Stimulated activated CD8-positive, alpha-beta memory T cell treated with anti-CD3 and anti-CD28 coated beads, Interleukin-12 subunit alpha, Interleukin-12 subunit beta, amount 100 ng/mL, for 4 hours (primary cell): Measurements from ENCODE around the gene CTNND2.

Experiments
- DNase-seq: peaks from one replicate; pipeline ENCODE4 v3.0.0-alpha.2; 2020; ENCODE audit warnings: low read depth

The CTNND2 gene

DNA sequence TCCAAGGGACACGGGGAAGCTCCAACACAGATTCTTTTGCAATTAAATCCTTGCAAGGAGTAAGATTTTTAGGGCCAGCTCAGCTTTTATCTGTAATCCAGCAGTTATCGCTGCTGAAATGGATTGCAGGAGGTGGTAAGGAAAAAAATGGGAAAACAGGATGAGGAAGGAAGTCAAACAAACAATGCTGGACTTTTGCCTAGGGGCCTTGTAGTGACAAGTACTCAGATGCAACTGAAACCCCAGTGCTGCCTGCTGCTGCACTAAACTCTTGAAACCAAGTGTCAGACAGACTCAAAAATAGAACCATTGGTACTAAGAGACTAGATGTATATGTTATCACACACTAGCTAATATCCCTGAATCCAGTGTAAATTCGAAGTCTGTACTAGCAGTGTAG, 309.2 kb downstream of the CTNND2 start:
- no peak for DNase-seq

DNA sequence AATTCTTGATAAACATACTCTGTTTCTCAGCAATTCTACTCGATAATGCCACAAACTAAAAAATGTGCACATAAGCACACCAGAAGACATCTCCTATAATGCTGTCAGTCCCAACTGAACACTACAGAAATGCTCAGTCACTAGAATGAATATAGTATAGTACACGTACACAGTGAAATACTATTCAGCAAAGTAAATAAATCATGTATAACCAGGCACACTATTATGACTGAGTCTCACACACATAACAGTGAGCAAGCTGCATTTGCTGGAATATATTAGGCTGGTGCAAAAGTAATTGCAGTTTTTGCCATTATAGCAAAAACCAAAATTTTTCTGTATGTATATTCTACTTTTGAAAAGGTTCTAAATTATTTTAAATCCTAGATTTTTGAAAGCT, 310.2 kb downstream of the CTNND2 start:
- no peak for DNase-seq

DNA sequence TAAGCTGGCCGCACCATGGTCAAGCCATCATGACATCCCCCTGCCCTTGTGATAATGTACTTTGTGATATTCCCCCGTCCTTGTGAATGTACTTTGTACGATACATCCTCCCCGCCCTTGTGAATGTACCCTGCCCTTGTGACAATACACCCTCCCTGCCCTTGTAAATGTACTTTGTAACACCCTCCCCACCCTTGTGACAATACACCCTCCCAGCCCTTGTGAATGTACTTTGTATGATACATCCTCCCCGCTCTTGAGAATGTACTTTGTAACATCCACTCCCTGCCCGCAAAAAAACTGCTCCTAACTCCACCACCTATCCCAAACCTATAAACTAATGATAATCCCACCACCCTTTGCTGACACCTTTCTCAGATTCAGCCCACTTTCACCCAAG, 313.8 kb downstream of the CTNND2 start:
- DNase-seq, result no peak

DNA sequence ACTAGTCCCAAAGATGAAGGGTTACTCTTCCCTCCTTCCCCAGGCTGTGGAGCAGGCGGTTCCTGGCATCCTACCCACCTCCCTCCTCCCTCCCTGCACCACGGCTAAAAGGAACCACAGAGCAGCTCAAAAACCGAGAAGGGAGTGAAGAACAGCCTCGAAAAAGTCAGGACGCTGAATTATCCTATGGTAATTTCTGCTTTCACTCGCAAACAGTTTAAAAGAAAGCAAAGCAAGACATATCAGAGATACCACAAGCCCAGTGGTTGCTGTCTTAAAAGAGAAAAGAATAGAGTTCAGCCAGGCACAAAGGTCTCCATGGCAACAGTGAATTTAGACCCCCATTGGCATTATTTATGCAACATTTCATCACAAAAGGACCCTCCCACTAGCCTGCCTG, 315.4 kb downstream of the CTNND2 start:
- DNase-seq, result no peak

DNA sequence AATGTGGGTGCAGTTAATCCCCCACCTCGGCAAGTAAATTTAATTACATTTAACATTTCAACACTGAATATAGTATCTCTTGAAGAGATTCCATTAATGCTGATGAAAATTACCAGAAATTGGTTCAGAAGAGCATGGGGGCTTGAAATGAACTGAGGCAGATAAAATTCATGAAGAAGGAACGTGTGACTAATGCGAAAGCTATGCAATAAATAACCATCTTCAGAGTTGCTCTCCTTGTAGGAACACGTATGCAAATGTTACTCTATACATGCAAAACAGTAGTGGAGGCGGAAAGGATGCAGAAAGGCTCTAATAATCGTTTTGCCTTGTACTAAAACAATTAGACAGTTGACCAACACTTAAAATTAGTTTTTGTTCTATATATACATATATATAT, 320.2 kb downstream of the CTNND2 start:
- no peak for DNase-seq

DNA sequence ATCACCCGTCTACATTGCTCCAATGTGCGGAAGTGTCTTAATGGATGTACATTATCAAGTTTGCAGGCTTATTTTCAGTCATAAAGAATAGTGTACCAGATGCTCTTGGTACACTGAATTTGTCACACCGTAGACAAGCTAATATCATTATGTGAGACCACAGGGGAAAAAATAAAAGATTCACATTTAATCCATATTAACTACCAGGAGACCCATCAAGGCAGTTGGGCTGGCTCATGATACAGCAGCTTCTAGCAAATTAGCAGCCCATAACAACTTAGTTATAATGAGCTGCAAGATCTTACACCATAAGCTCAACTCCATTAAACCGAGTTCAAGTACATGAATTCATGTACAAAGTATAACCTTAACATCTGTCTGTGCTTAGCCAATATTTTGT, 324.9 kb downstream of the CTNND2 start:
- no peak for DNase-seq

DNA sequence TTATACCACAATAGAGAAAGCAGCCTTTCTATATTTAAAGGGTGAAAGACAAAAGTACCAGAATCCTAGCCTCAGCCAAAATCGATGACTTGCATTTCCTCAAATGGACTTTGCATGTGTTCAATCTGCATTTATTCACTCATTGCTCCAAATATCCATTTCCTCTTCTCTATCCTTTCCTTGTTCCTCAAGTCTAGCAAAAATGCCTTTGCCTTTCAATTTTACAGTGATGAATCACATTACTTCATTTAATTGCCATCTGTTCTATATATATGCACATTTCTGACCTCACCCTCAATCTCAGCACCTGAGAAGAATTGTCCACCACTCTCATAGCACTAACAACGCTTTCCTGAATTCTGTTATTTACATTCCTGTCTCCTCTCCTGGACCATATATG, 329.5 kb downstream of the CTNND2 start:
- DNase-seq, result no peak

DNA sequence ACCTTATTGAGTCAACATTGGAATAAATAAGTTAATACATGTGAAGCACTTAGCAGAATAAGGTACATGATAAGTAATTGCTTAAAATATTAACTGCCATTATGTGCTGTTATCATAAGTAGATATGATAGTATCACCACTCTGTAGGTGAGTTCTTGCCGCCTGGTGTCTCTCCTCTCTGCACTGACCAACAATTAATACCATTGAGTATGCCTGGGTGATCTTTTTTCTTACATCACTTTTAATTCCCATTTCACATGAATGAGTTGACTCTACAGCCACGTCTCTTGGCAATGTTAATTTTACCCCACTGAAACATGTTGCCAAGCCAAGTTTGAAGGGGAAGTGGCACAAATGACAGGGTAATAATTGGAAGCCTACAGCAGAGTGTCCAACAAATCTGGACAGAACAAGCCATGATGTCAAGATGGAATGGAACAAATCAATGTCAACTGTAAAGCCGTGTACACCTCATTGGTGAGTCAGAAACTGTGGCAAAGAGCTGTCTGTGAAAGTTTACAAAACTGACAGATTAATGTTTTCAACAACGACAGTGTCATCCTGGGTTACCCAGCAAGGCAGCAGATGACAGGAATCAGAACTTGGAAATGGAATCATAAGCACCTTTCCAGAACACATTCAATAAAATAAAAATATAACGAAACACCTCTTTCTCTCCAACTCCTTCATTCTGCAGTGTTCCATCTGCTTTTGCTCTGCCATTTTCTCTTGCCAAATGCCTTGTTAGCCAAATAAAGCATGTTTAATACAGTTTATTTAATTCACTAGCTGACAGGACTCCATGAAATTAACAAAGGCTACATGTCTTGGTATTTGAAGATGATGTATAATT, 330.9 kb downstream of the CTNND2 start:
- DNase-seq, result no peak

DNA sequence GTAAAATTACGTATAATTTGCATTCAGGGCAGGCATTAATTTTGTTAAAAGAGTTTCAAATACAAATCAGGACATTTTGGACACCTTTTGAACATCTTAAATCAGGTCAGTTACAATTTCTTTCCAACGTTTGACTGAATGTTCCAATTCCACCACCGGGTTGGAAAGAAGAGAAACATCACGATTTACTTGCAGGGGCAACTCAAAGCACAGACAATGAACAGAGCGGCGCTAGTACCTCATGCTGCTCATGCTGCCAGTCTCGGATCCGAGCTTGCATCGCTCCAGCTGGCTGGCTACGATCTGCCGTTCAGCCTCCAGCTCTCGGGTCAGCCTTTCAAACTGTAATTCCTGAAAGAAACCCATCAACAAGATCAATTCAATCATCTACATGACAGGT, 339.5 kb downstream of the CTNND2 start:
- DNase-seq, result no peak

DNA sequence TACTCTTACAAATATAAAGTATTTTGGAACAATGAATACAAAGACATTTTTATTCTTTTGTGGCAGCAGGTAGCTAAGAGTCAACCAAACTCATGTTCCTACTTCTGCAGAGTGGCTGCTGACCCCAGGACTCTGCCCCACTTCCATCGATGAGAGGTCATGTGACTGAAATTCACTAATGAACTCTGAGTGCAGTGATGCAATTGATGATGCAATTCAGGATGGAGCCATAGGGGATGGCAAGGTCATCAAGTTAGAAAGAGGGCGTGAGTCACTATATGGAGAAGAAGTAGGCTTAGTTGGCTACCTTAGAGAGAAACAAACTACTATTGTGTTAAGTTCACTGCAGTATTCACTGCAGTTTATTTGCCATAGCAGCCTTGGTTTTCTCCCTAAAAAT, 340.4 kb downstream of the CTNND2 start:
- no peak for DNase-seq

DNA sequence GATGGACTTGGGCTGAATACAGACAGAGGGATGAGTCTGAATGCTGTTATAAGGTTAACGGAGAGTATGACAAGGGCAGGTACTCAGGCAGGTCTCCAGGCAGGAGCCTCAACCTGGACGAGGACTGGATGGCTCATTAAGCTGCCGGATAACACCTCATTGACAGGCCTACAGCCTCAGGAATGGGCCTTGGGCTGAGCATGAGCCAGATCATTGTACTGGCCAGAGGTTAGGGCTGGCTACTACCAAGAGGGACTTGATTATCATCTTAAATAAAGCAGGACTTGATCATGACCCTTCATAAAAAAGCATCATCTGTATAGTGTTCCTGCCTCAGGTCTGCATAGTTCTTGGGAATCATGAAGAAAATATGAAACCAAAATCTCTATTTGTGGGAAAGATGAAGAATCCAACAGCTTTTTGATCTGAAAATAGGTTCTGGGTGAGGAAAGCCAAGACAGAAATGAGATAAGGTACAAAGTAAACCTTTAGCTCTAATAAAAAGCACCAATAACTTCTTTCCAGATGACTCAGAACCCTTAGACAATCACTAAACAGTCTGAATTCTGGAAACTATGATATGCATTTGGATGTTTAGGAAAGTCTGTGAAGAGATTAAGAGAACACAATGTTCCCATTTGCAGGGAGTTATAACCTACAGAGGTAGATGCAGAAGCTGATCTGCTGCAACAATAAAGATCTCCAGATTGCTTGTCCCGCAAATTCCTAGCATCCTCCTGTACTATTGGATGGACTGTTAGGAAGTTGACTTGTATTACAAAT, 343.1 kb downstream of the CTNND2 start:
- no peak for DNase-seq

DNA sequence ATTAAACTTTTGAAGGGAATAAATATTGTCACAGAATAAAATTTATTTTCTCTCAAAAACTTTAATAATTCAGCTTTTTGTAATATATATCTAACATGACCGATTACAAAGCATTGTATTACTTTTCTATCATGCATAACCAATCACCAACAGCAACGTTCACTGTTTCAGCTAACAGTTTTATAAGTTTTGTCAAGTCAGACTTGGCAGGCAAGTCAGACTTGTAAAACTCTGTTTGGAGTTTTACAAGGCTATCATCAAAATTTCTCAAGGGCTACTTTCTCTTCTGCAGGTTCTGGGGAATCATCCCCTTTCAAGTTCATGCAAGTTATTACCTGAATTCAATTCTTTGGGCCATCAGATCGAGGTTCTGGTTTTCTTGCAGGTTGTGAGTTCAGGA, 347.2 kb downstream of the CTNND2 start:
- no peak for DNase-seq

DNA sequence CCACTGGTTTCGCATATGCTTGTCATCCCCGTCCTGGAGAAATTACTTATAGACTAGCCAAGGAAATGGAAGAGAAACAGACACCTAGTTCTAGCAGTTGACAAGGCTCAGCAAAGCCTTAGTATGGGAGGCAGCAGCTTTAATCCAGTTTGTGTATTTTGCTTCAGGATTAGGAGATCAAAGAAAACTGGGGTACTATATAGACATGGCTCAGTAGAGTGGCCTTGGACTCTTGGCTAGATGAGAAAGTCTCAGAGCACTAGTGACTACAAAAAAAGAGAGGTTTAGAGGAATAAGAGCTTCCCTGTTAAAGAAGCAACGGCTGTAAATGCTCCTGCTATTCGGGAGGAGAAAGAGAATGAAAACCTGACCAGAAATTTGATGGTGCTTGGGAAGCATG, 349.1 kb downstream of the CTNND2 start:
- no peak for DNase-seq

DNA sequence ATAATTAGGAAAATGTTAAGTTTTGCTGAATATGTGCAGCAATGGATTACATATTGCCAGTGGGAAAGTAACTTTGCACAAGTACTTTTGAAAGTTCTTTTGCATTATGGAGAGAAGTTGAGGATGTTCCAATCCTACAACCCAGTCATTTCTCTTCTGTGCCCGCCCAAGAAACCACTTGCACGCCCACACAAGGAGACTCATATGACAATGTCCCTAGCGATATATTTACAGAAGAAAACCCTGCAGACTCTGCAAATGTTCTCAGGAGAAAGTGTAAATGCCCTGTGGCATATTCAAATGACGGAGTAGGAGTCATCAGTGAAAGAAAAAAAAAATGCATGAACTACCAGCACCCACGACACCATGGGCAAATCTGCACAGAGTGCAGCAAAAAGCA, 356.5 kb downstream of the CTNND2 start:
- DNase-seq, result no peak

DNA sequence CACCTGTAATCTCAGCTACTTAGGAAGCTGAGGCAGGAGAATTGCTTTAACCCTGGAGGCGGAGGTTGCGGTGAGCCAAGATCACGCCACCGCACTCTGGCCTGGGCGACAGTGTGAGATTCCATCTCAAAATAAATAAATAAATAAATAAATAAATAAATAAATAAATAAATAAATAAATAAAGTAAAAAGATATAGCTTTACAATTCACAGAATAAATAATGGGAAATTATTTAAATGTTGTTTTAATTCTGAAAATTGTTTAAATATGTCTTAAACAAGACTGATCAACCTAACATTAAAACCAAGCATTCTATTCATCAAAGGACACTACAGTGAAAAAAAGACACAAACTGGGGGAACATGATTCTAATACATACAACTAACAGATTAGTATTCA, 357.1 kb downstream of the CTNND2 start:
- DNase-seq, result no peak

DNA sequence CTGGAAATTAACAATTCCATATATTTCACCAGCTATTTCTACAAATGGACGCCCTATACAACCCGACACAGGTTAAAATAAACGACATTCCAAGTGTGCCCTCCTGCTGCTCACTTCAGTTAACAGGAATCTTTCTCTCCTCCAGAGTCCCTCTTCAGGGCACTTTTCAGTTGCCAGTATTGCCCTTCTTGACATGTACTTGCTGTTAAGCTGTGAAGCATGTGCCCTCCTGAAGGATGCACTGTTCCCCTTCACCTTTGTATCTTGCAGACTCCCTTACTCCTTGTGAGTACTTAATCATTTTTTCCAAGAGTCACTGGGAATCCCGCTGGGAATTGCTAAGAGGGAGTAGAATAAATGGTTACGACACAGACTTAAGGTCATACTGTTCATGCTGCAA, 364.1 kb downstream of the CTNND2 start:
- DNase-seq, result no peak

DNA sequence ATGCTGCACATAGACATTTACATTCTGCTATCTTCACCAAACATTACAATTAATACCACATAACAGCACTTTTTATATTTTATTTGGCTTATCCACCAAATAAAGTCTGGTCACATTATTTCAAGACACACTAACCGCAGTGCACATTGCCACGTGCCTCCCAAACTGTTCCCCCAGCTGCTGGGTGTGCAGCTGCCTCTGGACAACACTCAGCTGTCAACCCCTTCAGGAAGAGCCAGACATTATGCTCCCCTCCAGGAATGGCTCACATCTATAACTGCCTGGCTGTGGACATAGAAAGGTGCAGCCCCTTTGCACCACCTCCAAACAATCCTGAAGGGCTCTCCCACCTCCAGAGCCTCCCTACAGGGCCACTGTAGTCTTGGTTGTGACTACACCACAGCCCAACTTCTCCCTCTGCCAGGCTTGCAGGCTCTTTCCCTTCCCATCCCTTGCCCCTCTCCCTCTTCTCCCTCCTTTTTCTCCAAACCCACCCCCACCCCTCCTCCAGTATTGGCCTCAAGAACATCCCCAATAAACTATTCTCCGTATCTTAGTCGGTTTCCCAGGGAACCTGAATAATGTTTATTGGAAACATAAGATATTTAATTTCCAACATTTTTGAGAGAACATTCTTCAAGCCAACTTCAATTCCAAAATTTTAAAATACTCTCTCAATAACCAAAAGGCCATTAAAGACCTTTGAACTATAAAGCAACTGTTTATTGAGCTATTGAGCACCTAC, 372.3 kb downstream of the CTNND2 start:
- no peak for DNase-seq

DNA sequence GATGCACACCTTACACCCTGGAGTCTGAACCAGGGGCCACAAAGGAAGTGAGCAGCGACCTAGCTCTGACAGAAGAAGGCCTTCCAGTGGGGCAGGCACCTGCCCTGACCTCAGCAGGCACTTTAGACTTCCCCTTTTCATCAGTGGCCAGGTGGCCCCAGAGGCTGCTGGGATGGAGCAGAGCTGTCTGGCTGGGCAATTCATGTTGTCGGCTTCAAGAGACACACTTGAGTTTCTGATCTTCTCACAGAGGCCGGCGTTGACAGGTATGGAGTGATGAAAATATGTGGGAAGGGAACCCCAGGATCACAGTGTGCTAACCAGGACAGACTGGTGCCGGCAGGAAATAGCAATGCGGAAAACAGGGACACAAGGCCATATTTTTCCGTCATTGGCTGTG, 375.5 kb downstream of the CTNND2 start:
- DNase-seq, result no peak

DNA sequence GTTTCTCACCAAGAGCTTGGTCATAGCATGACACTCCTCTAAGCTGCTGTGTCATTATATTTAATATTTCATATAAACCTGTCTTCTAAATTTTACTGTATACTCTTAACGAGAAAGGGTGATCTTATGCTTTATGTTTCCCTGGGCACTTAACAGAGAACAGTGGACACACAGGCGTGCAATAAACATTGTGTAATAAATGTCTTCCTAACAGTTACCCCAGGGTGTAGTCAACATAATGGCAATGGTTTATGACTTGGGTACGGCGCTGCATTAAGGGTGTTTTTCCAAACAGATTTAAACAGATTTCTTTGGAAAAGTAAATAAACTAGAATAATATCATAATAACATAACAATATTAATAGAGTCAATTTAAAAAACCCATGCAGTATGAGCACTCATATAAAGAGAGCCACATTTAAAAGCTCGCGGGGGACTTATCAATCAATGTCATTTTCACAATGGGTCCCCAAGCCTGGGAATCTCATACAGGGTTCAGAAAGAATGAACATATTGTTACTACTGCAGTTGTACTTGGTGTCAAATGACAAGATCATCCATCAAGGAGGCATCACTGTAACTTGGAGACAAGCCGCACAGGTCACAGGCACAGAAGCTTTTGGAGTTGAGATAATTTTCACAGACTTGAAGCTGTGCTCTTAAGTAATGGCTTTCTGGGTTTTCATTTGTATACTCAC, 376.4 kb downstream of the CTNND2 start:
- DNase-seq, result no peak

DNA sequence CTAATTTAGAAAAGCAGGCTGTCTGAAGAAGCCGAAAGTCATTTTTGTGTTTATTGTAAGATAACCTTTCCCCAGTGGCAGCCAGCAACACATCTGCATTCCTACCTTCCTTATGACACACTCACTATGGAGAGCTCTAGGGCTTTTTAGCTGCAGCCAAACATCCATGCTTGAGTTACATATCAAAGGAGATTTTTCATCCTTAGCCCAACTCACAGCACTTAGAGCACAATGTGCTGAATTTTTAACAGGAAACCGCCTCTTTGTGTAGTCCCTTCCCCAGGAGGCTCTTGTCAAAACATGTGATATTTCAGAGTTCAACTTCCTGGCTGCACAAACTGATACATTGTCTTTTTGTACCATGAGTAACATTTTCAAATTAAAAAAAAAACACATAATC, 379.2 kb downstream of the CTNND2 start:
- DNase-seq, result no peak

DNA sequence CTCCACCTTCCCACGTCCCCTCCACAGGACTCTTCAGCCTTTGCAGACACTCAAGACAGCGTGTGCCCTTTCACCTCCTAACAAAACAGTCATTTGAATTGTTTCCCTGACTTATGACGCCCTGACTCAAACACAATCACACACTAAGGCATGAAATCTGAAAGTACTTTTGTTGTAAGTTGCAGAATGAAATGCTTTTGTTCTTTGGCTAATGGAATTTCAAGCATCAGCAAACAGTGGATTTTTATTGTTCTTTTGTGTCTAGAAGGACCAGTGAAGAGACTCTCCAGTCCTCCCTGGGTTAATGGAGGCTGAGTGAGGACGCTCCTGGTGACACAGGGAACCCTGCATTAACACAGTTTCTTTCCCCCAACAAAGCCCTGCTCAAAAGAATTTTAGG, 380.1 kb downstream of the CTNND2 start:
- DNase-seq, result no peak

DNA sequence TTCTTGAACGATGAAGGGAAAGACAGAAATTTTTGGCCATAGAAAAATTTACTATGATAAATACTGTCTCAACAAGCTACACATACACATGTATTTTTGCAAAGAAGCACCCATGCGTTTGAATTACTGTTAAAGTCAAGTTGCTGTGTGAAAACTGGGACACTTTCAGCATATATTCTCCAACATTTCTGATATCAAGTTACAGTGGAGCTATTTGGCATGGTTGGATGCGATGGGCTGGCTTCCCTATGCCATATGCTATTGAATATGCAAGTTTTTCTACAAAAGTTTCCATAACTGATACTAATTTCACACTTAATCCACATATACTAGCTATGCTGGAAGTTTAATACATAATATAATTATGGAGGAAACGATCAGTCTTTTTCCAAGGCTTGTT, 381.4 kb downstream of the CTNND2 start:
- DNase-seq, result no peak
